Measurements from ENCODE around the gene PRR5L.

The PRR5L gene

GRCh38 chr11:36377759-36378564 lies 81.9 kb downstream of the PRR5L start:
- no peak for DNase-seq (ENCODE audit: low read depth)

DNA sequence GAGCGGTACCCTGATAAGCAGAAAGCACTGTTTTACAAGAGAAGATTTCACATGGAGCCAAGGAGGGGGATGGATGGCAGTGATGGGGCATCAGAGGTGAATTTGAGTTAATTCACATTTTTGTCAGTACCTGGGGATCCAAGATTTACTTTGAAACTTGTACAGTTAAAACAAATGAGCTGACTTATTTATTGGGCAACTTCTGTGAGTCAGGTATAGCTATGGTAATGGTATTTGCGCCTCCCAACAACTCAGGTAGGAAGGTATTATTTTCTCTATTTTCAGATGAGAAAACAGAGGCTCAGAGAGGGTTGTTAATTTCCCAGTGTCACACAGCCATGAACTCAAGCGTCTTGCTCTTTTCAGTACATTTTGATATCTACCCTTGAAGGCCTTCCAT lies 83.6 kb downstream of the PRR5L start:
- DNase-seq (ENCODE audit: low read depth): no peak

- no peak for DNase-seq (ENCODE audit: low read depth)
These were observed 84.4 kb downstream of the PRR5L start for GRCh38 chr11:36380296-36381014.

DNA sequence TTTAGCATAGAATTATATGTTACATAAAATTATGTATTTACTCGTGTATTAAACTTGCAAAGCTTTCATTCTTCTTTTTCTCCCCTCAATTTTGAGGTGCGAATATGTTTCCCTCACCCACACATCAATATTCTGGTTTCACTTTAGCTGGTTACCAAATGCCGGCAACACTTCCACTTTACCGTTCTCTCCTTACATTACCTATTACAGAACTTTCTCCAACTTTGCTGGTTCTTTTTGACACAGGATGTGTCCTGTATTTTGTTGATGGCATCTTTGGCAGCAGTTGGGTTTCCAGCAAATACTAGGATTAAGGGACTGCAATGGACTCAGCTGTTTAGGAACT lies 84.9 kb downstream of the PRR5L start:
- DNase-seq (ENCODE audit: low read depth): no peak

- no peak for DNase-seq (ENCODE audit: low read depth)
These were observed 87.1 kb downstream of the PRR5L start for GRCh38 chr11:36383195-36383594.

GRCh38 chr11:36385121-36385970 lies 89.3 kb downstream of the PRR5L start:
- no peak for DNase-seq (ENCODE audit: low read depth)

DNA sequence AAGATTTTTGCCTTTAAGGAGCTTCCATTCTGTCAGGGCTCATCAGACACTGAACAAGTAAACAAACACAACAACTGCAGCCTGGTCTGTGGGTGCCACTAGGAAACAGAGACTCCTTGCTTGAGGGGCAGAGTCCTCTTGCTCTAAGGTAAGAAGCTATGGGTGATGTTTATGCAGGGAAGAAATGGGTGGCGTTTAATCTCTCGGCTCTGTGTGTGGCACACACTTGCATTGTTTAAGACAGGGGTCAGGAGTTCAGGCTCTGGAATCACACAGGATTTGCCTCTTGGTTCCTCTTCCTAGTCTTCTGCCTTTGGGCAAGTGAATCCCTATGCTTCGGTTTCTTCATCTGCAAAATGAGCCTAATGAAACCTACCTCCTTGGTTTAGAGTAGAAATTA lies 90.3 kb downstream of the PRR5L start:
- DNase-seq (ENCODE audit: low read depth): no peak

GRCh38 chr11:36388071-36388470 lies 92.0 kb downstream of the PRR5L start:
- DNase-seq (ENCODE audit: low read depth): no peak

GRCh38 chr11:36388951-36389350 lies 92.9 kb downstream of the PRR5L start:
- DNase-seq (ENCODE audit: low read depth): no peak

GRCh38 chr11:36389811-36390210 lies 93.7 kb downstream of the PRR5L start:
- DNase-seq (ENCODE audit: low read depth): no peak

DNA sequence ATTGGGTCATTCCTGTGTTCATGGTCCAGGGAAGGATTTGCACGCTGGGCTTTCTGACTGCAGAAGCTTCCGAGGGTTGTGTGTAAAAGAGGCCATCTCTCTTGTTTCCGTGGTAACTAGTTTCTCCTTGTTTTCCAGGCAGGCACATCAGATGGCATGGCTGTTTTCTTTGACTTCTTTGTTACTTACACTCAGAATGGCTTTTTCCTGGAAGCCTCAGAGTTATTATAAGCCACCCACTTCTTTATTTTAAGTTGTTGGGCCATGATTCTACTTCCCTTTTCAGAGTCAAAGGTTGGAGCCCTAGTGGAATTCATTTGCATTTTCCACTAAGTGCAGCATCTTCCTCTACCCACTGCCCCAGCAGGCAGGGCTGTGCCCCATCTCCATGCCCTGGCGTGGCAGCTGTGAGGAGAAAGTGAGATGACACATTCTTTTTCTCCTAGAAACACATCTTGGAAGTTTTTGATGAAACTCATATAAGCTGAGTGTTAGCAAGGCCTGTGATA lies 94.9 kb downstream of the PRR5L start:
- no peak for DNase-seq (ENCODE audit: low read depth)

- DNase-seq (ENCODE audit: low read depth): no peak
These were observed 96.1 kb downstream of the PRR5L start for GRCh38 chr11:36392196-36392595.

DNA sequence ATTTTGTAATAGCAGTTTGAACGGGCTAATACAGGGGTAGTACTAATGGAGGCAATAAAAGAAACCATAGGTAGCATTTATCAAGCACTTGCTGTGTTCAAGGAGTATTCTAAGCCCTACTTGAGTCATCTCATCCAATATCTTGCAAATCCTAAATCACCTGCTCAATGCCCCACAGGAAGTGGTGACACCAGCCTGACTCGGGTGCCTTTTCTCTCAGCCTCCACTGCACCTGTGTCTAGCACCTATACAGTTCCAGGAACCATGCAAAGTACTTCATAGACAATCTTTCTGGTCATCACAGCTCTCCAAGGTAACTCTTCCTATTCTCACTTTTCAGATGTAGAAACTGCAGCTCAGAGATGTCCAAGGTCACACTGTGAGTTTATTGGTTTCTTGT lies 98.0 kb downstream of the PRR5L start:
- no peak for DNase-seq (ENCODE audit: low read depth)

GRCh38 chr11:36394926-36395325 lies 98.8 kb downstream of the PRR5L start:
- no peak for DNase-seq (ENCODE audit: low read depth)

DNA sequence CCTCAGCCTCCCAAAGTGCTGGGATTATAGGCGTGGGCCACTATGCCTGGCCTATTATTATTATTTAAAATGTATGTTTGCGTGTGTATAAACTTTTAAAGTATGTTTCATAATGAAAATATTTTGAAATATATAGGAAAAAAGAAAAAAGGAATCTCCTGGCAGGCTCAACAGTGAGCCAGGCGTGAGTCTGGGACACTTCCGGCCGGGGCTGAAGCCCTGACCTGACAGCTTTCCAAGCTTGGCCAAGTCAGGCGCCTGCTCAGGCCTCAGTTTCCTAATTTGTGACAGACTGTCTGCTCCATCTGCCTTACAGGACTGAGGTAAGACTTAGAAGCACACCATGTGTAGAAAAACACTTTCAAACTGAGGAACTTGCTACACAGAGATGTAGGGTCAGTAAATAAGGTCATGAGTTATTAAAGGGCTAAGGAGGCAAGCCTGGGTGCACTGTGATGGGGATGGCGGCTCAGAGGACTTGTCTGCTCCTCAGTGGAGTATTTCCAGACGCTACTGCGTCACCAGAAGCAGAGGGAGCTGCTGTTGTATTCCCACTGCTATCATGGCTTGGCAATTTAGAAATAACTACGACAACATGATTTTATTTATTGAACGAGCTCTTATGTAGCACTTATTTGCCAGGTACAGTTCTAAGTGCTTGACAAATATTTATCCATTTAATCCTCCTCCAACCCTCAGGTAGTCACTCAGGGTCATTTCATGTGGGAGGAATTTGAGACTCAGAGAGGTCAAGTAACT lies 100.1 kb downstream of the PRR5L start:
- no peak for DNase-seq (ENCODE audit: low read depth)

- DNase-seq (ENCODE audit: low read depth): no peak
These were observed 102.3 kb downstream of the PRR5L start for GRCh38 chr11:36398231-36398953.

DNA sequence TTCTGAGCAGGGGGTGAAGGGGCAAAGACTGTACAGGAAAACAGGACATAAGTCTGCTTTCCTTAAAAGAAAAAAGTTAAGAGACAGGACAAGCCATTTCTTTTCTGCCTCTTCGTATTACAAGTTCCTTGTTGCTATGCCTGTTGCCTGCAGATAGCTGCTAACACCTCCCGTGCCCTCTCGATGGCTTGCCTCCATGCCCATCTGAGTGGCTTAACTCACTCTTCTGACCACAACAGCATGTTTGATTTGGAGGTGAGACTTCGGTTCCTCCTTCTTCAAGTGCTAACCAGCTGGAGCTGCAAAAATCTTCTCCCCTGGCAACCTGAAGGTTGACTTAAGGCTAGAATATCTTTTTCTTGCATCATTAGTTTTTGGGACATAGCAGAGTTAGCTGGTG lies 103.1 kb downstream of the PRR5L start:
- DNase-seq (ENCODE audit: low read depth): no peak

- no peak for DNase-seq (ENCODE audit: low read depth)
These were observed 103.7 kb downstream of the PRR5L start for GRCh38 chr11:36399745-36400144.

DNA sequence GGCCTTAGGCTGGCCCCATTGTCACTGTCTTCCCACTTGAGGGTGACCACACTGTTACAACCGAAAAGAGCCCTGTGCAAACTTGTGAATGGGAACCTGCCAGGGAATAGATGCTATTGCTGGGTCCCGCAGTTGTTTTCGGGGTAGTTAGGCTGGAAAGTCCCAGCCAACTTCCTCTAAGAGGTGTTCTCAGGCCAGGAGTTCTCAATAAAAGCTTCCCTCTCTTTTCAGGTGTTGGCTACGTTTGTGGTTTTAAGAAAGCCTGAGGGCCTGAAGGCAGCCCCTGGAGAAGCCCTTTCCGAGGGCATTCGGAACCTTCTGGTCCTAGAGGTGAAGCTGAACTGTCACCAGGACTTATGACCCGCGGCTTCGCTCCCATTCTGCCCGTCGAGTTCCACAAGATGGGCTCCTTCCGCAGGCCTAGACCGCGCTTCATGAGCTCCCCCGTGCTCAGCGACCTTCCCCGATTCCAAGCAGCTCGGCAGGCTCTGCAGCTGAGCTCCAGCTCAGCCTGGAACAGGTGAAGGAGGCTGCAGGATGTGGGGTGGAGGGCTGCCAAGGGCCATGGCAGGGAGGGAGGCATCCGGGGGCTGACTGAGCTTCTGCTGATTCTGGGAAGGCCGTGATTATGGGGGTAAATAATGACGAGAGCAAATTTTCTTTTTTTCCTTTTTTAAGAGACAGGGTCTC lies 104.8 kb downstream of the PRR5L start:
- no peak for DNase-seq (ENCODE audit: low read depth)

DNA sequence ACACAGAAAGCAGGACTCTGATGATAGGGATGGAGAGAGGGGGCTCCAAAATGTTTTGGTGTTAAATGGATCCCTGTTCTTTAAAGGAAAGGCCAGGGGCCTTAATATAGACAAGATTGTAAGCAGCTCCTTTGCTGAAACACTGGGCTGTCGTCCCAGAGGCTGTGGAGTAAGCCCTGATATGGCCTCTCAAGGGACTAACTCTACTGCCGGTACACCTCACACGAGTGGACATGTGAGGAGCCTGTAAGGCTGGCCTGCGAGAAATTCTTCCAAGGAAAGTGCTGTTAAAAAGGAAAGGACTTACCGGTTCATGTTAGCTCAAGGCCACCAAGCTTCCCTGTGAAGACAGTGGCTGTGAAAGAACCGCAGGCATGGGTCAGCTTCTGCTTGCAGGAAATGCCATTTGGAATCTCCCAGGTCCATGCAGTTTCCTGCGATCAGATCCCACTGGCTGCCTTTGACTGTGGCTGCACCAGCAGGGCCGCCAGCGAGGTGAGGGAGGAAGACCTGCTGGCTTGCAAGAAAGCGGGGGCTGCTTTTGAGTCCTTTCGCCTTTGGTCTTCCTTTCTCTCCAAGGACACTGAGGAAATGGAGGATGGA lies 106.6 kb downstream of the PRR5L start:
- no peak for DNase-seq (ENCODE audit: low read depth)
